Measurements from ENCODE around the gene ARHGAP6.
"Not testable (repeated sequence)": the region's sequence is repeated elsewhere in the genome, so short reads cannot be mapped to it uniquely, and the experiment has no call there.

The ARHGAP6 gene

DNA sequence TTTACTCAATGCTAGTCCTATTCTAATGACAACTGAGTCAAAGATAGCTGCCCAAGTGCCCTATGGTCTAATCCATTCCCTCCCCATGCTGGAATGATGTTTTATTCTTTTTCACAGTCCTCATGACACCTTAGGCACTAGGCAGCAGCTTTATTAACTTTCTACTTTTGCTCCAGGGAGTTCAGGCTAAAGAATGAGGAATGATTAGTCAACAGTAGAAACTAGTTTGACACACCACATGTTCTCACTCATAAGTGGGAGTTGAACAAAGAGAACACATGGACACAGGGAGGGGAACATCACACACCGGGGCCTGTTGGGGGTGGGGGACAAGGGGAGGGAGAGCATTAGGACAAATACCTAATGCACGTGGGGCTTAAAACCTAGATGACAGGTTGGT is 309.8 kb downstream of the ARHGAP6 start:
- DNase-seq (ENCODE audit: low spot score) = not testable (repeated sequence)

DNA sequence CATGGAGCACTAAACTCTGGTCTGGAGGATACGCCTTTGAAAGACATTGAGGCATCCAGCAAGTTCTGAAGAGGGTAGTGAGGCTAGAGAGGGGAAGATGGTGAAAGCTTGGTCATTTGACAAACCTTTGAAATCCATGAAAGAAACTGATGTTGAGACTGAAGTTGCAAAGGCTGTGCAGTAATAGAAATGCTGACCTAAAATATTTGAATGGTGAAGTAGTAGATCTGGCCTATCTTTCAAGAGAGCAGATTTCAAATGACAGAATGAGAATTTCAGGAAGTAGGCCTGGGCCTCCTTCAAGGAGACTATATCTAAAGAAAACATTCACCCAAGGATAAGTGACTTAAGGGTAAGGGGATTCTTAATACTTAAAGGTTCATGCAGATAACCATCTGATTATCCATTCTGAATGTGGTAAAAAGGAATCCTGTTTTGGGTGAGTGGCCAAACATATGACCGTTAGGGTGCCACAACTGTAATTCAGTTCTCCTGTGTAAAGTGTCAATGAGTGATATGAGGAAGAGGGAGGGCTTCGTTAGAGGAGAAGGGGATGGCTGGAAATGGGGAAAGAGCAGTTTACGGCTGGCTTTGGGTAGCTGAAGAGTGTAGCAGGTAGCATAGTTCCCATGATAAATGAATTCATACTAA is 310.3 kb downstream of the ARHGAP6 start:
- no peak for DNase-seq (ENCODE audit: low spot score)

DNA sequence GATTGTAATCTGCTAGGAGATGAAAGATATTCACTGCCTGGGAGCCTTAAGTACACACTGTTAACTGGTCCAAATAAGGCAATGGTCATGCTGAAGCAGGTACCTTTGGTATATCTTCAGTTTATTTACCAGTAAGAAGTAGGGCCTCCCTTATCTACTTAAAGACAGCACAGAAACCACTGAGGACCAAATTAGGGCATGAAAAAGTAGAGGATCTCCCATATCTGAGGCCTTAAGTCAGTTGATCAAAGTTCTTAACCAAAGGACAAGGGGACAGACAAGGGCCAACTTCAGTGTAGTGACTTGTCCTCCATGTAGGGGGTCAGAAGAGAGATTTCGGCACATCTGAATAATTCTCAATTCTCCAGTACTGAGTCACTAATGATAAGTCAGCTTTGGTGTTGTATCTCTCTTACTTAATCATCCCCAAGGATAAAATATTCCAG is 313.4 kb downstream of the ARHGAP6 start:
- no peak for DNase-seq (ENCODE audit: low spot score)

GRCh38 chrX:11351375-11352295 is 314.1 kb downstream of the ARHGAP6 start:
- DNase-seq (ENCODE audit: low spot score) = no peak

GRCh38 chrX:11349661-11350337 is 315.9 kb downstream of the ARHGAP6 start:
- no peak for DNase-seq (ENCODE audit: low spot score)

DNA sequence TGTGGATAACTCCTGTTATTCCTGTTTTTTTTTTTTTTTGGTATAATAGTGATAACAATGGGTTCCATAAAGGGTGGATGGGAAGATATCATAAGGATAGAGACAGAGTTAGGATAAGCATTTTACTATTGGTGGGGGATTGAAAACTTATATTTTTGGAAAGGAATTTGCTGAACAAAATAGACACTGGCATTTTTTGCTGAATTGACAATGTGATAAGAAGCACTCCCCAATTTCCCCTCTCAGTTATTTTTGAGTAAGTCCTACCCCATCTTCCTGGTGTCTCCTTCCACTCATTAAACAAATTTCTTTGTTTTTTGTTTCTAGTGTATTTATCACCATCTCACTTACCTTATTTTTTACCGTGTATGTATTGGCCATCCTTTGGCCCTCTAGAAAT is 316.7 kb downstream of the ARHGAP6 start:
- DNase-seq (ENCODE audit: low spot score) = no peak

- DNase-seq (ENCODE audit: low spot score) = no peak
Observed at GRCh38 chrX:11347300-11347699, 318.4 kb downstream of the ARHGAP6 start.

GRCh38 chrX:11346121-11346682 is 319.5 kb downstream of the ARHGAP6 start:
- no peak for DNase-seq (ENCODE audit: low spot score)

DNA sequence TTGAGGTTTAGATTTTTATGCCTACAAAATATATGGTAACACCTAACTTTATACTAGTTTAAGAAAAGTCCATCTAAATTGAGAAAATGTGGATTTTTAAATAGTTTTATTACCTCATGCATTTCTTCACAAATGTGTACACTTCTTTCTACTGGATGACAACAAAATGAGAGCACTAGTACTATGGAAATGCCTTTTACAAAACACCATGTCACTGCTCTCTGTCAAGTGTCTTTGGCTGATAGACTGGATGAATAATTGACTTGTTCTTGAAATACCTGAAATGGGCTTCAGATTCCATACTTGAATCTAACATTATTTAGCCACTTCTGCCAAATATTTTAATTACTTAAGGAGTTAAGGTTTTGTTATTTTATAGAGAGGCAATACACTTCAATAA is 323.0 kb downstream of the ARHGAP6 start:
- DNase-seq (ENCODE audit: low spot score) = no peak

DNA sequence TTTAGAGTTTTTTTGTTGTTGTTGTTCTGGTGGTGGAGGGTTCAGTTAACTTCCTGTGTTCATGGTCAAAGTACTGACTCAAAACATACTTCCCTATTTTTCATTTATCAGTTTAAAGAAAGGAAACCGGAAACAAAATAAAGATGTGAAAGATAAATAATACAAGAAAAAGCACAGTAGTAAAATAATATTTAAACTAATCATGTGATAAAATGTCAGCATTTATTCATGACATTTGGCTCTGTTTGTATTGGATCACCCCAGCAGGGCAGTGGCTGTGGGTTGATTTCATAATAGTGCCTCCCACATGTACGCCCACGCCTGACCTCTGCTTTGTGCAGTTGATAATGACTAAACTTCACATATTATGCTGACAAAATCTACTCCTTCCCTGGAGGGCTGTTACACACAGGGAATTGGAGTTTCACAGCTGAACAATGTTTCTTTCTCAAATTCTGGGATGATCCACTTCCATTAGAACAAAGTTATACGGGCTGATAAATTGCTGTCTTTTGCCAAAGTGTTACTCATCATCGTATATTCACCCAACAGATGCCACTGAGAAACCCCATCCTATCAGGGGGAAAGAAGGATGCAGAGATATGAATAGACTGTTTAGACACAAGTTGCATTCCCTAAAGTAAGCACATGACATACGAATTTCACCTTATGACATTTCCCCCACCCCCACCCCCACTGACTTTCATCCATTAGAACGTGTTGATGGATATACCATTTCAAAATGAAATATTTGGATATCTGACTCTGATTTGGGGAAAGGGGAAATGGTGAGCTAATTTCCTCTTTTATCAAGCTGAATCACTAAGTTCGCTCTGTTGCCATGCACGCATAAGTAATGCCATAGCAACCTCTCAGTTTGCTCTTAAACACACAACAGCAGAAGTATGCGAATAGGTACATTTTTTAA is 324.2 kb downstream of the ARHGAP6 start:
- no peak for DNase-seq (ENCODE audit: low spot score)

GRCh38 chrX:11337292-11338009 is 328.3 kb downstream of the ARHGAP6 start:
- DNase-seq (ENCODE audit: low spot score) = no peak

- DNase-seq (ENCODE audit: low spot score) = no peak
Observed at GRCh38 chrX:11336201-11336600, 329.5 kb downstream of the ARHGAP6 start.

GRCh38 chrX:11334165-11334564 is 331.6 kb downstream of the ARHGAP6 start:
- DNase-seq (ENCODE audit: low spot score) = no peak

DNA sequence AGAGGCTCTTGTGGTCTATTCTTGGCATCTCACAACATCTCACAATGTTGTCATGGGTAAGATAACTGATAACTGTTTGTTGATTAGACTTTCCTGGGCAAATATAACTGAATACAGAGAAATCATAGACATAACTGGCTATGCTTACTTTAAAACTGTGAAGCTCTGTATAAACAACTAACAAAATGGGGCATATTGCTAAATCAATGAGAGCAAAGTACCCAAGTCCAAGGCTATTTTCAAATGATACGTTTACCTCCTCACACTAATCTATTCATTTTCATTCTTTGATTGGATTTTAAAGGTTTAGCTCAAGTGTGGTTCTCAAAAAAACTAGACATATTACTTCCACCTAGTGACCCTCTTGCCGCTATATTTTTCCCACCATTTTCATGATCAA is 333.9 kb downstream of the ARHGAP6 start:
- DNase-seq (ENCODE audit: low spot score) = no peak

DNA sequence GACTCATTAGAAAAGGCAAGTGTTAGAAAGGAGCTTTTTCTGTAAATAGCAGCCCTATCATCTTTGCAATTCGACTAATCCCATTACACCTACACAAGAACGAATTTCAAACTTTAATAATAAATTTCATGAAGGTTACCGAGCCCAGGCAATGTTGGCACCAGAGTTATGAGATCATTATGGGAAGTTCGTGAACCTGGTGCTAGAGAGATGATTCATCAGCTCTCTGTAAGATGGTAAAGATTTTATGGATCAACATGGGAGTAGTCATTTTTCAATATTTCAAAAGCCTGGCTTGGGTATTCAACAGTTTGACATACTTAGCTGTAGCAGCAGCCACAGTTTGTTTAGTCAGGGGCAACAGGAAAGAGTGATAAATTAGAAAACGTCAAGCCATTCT is 336.7 kb downstream of the ARHGAP6 start:
- no peak for DNase-seq (ENCODE audit: low spot score)

- DNase-seq (ENCODE audit: low spot score) = no peak
Observed at GRCh38 chrX:11328134-11328533, 337.6 kb downstream of the ARHGAP6 start.

DNA sequence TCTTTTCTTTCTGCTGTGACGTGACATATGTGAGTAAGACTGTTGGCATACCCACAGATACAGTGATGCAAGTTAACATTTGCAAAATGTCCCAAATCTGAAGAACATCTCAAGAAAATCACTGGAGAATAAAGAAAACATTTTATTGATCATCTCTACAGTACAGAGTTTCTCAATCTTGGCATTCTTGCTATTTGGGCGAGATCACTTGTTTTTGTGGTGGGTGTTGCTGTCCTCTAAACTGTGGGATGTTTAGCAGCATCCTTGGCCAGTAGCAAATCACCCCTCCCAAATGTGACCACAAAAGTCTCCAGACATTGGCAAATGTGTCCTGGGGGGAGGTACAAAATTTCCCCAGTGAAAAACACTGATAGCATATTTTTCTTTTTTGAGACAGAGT is 343.7 kb downstream of the ARHGAP6 start:
- no peak for DNase-seq (ENCODE audit: low spot score)

DNA sequence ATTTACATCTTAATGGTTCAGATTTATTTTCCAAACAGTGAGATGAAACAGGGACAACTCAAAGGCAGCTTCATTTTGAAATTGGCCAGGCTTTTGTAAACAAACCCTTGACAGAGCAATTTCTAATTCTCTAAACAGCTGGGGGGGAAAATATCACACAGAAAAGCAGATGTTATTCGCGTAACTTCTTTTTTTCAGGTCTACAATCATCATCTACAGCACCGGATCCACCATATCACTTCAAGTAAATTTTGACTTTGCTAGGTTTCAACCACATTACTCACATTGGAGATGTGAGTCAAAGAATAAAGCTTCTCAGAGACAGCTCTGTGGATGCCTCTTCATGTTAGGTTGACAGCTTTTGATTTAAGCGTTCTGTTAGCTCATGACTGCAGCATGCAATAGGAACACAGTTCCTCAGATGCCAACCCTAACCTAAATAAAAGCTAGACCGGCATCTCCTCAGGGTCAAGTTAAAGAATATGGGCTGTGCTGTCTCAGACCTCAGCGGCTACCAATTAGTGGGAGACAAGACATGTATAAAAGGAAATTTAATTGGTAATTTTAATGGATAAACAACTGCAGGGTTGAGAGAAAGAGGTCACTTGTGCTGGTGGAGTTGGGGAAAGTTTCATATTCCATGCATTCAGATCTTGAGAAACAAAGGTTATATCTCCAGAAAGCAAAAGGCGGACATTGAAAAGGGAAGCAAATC is 345.8 kb downstream of the ARHGAP6 start:
- DNase-seq (ENCODE audit: low spot score) = no peak

- DNase-seq (ENCODE audit: low spot score) = no peak
Observed at GRCh38 chrX:11311706-11312105, 354.0 kb downstream of the ARHGAP6 start.

DNA sequence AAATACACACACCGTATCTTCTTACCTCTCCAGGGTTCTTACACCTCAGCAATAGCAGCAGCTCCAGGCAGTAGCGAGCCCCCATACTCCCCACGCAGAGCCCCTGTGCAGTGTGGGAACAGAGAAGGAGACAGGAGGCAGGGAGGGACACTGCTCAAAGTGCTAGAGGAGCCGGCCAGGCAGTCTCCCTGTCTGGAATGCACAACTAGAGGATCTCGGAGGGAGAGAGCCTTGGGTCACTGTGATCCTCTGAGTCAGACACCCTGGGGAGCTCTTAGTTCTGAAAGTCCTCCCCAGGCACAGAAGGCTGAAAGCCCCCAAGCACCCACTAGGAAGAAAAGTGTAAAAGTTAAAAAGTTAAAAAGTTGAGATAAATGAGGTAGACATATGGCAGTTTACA is 356.5 kb downstream of the ARHGAP6 start:
- no peak for DNase-seq (ENCODE audit: low spot score)

Data from left forelimb (tissue), 1 donor.